Lower leg skin (tissue), 4 donors: Measurements from ENCODE around the gene ANK2. TPM values are rescaled to one million over a fixed set of nuclear protein-coding genes. Genes with fewer than 3 reads are reported as not detected.

Experiments
- DNase-seq, 2 donors: peaks; one replicate each; pipeline ENCODE4 v3.0.0-alpha.2; 2019; ENCODE audit warnings: low spot score in 2 of 2
- H3K4me3 ChIP-seq: fragments of 200-600 bp; sonication (generic); 2 replicates; pipeline ENCODE4 v1.5.1; 2017; ENCODE audit warnings: mild to moderate bottlenecking, low read depth; ENCODE audit not compliant: poor library complexity, severe bottlenecking
- POLR2A ChIP-seq, 2 donors: fragments of 450-650 bp; IDR thresholded peaks; one replicate each; pipeline ENCODE4 v1.6.1; 2016 to 2017; ENCODE audit warnings: antibody characterized with exemption in 2 of 2, mild to moderate bottlenecking in 1 of 2, moderate library complexity in 1 of 2
- WGBS, 2 donors: methylation state at CpG; one replicate each; pipeline ENCODE4 v1.1.5; 2018; 5-methylcytosine and 5-hydroxymethylcytosine counted together
- intact Hi-C: fragments of 100-400 bp; cut with DNase I; formaldehyde crosslinking; loops from one replicate; pipeline ENCODE4 v1.15.0; 2023; ENCODE audit warnings: low total_unique reads
- total RNA-seq, 4 donors: library from RNA; depleted of rRNA; stranded (reverse); fragments of >200 nt; gene quantifications; one replicate each; pipeline ENCODE4 v1.1.0, GENCODE V29; 2016
- TF ChIP-seq, protein P1 (sequence below), 3 donors: fragments of 450-650 bp; IDR thresholded peaks; one replicate each; pipeline ENCODE4 v1.5.1; 2016; ENCODE audit warnings: antibody characterized with exemption in 3 of 3, mild to moderate bottlenecking in 3 of 3, moderate library complexity in 2 of 3

The ANK2 gene
- total RNA-seq, 4 donors from 2014 or later = 7.1 to 28.8 (median 18.3) TPM

DNA sequence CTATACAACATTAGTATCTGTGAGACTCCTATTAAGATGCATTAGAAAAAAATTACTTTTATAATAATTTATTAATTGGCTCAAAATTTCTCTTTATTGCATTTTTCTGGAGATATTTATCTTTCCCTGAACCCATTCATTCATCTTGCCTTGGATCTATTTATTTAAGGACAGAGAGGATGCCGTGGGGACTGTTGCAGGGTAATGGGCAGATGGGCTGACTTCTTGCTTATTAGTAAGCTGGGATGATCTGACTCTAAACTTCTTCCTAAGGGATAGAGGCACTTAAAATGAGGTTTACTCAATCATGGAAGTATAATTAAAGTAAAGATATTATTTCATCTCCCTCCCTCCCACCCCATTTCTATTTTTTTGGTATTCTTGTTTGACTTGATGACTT, 18.2 kb upstream of the ANK2 start:
- 49 to 65% methylated on average over 1 of the region's 1 CpG for WGBS, 2 donors
- no peak for TF ChIP-seq POLR2A (IDR thresholded peaks at IDR 0.05)
- TF ChIP-seq, protein P1, sequence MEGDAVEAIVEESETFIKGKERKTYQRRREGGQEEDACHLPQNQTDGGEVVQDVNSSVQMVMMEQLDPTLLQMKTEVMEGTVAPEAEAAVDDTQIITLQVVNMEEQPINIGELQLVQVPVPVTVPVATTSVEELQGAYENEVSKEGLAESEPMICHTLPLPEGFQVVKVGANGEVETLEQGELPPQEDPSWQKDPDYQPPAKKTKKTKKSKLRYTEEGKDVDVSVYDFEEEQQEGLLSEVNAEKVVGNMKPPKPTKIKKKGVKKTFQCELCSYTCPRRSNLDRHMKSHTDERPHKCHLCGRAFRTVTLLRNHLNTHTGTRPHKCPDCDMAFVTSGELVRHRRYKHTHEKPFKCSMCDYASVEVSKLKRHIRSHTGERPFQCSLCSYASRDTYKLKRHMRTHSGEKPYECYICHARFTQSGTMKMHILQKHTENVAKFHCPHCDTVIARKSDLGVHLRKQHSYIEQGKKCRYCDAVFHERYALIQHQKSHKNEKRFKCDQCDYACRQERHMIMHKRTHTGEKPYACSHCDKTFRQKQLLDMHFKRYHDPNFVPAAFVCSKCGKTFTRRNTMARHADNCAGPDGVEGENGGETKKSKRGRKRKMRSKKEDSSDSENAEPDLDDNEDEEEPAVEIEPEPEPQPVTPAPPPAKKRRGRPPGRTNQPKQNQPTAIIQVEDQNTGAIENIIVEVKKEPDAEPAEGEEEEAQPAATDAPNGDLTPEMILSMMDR (IDR thresholded peaks at IDR 0.05) = no peak
- intact Hi-C loops = no loop called here
- H3K4me3 ChIP-seq = no peak overlapping the region
- no peak for DNase-seq

DNA sequence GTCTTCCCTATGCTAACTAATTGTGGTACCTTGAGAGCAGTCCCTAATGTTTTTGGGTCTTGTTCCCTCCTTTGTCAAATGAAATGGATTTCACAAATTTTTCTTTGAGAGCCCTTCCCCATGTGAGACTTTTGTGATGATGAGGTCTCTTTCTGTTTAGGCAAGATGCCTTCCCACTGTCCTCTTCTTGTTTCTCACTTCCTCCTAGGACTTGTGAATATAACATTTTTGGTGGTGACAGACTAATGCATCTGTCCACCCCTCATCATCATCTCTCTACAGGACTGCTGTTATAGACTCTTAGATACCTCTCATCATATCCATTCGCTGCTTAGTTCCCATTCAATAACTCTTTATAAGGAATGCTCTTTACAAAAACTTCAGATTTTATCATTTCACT, 8.7 kb upstream of the ANK2 start:
- H3K4me3 ChIP-seq = no peak overlapping the region
- whole genome bisulfite sequencing, 2 donors = 88 to 91% methylated on average over 1 of the region's 1 CpG
- TF ChIP-seq POLR2A (IDR thresholded peaks at IDR 0.05) = no peak
- TF ChIP-seq, protein P1 (IDR thresholded peaks at IDR 0.05) = no peak
- intact Hi-C loops = no loop called here
- DNase-seq = no peak

DNA sequence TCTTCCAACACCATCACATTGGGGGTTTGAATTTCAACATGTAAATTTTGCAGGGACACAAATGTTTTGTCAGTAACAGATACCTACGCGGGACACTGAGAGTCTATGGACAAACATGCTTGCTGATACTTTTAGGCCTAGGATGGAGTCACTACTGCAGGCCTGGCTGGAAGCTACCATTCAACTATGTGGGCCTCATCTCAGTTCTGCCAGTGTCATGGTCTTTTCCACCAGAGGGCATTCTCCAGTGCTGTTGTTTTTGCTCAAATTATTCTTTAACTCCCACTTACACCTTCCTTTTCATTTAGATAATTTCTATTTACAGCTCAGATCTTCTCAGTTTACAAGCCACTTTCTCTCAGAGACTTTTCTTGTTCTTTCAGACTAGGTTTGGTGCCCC, 7.0 kb upstream of the ANK2 start:
- DNase-seq = no peak
- 43 to 45% methylated on average over 2 of the region's 2 CpGs for WGBS, 2 donors
- H3K4me3 ChIP-seq = no peak overlapping the region
- intact Hi-C loops = no loop called here
- no peak for TF ChIP-seq POLR2A (IDR thresholded peaks at IDR 0.05)
- TF ChIP-seq, protein P1 (IDR thresholded peaks at IDR 0.05) = no peak

DNA sequence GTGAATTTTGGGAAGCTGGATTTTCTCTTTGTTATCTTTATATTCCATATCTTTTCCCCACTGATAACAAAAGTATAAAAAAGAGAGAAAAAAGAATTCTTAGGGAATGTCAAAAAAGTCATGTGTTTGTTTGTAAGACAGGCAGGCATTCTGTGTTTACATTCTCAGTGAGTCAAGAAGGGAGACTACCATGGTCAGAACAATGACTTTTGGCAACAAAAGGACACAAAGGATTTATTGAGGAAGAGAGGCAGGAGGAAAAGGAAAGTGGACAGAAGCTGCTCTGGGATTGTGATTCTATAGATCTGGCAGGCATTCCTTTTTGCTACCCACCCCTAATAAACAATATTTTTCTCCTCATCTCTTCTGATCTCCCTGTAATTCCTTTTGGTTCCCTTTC, 5.9 kb upstream of the ANK2 start:
- intact Hi-C loops = no loop called here
- TF ChIP-seq, protein P1 (IDR thresholded peaks at IDR 0.05) = no peak
- no peak for TF ChIP-seq POLR2A (IDR thresholded peaks at IDR 0.05)
- DNase-seq = no peak
- no peak overlapping the region for H3K4me3 ChIP-seq

DNA sequence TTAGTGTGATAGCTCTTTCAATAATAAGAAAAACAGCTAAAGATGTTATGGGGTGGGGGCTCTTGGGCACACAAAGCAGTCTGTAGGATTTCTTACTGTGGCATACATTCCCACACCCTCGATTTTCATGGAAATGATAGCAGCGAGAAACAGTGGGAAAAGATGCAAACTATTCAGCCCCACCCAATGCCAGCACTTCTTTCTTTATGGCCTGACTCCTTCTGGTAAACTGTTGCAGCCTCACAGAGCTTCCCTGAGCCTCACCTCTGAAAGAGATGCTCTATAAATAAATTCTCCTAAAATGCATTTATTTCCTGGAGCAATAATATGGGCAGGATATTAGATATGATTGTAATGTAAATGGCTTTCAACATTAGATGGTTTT, 910 bp downstream of the ANK2 start:
- no peak for DNase-seq
- intact Hi-C loops = no loop called here
- 15 to 18% methylated on average over 2 of the region's 2 CpGs for WGBS, 2 donors
- no peak overlapping the region for H3K4me3 ChIP-seq
- TF ChIP-seq POLR2A (IDR thresholded peaks at IDR 0.05) = no peak
- TF ChIP-seq, protein P1 (IDR thresholded peaks at IDR 0.05) = no peak

DNA sequence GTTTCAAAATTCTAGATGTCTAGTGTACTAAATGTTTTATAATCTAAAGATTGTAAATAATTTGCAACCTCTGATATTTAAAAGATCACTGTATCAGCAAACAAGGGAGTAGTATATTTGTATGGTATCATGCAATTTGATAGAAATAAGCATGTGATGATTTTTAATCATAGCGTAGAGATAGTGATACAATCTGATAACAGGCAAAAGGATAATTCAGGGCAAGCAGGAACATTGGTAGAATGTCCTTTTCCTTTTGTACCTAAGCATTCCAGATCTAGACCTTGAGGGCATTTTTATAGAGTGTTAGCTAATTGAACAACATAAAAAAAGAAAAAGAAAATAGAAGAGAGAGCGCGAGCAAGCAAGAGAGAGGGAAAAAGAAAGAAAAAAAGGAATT, 1.4 kb downstream of the ANK2 start:
- WGBS, 2 donors = 59 to 64% methylated on average over 3 of the region's 3 CpGs
- intact Hi-C loops = no loop called here
- TF ChIP-seq, protein P1 (IDR thresholded peaks at IDR 0.05) = no peak
- TF ChIP-seq POLR2A (IDR thresholded peaks at IDR 0.05) = no peak
- no peak for DNase-seq
- no peak overlapping the region for H3K4me3 ChIP-seq
